Neural cell (in vitro differentiated cells): Measurements from ENCODE around the gene ENDOU. TPM values are rescaled to one million over a fixed set of nuclear protein-coding genes. Genes with fewer than 3 reads are reported as not detected.

Source experiments
- H2AFZ ChIP-seq: fragments of 200-600, 300-800 bp; sonication (generic), shearing (Covaris generic); 2 replicates; pipeline ENCODE4 v1.6.0; 2014; ENCODE audit warnings: low read depth, mild to moderate bottlenecking, antibody characterized with exemption, low read length, moderate library complexity
- H3F3A ChIP-seq: fragments of 200-600 bp; shearing (Covaris generic); 2 replicates; pipeline ENCODE4 v1.6.1; 2016; ENCODE audit warnings: mild to moderate bottlenecking, moderate library complexity, mixed read lengths, antibody characterized with exemption, low read length; ENCODE audit not compliant: insufficient read depth, poor library complexity, severe bottlenecking
- H3K27ac ChIP-seq: fragments of 200-600, 300-800 bp; sonication (generic), shearing (Covaris generic); 2 replicates; pipeline ENCODE4 v1.5.1; 2014; ENCODE audit warnings: mild to moderate bottlenecking, low read length, moderate library complexity
- H3K27me3 ChIP-seq: fragments of 300-800, 200-600 bp; sonication (generic), shearing (Covaris generic); 2 replicates; pipeline ENCODE4 v1.6.0; 2014; ENCODE audit warnings: mild to moderate bottlenecking, low read depth, low read length, moderate library complexity; ENCODE audit not compliant: insufficient read depth
- H3K36me3 ChIP-seq: fragments of 300-800, 200-600 bp; sonication (generic), shearing (Covaris generic); 2 replicates; pipeline ENCODE4 v1.5.1; 2014; ENCODE audit warnings: mild to moderate bottlenecking, antibody characterized with exemption, low read length, moderate library complexity; ENCODE audit not compliant: insufficient read depth
- H3K4me2 ChIP-seq: fragments of 300-800, 200-600 bp; sonication (generic), shearing (Covaris generic); 2 replicates; pipeline ENCODE4 v1.6.0; 2014; ENCODE audit warnings: mild to moderate bottlenecking, low read length
- H3K4me3 ChIP-seq: fragments of 300-800, 200-600 bp; sonication (generic), shearing (Covaris generic); 2 replicates; pipeline ENCODE4 v1.5.1; 2014; ENCODE audit warnings: mild to moderate bottlenecking, low read length, moderate library complexity
- H3K79me2 ChIP-seq: fragments of 200-600 bp; shearing (Covaris generic); replicated peaks from 2 replicates; pipeline ENCODE4 v1.6.0; 2014; ENCODE audit warnings: mild to moderate bottlenecking, low read length, moderate library complexity; ENCODE audit not compliant: insufficient read depth
- H3K9ac ChIP-seq: fragments of 300-800, 200-600 bp; sonication (generic), shearing (Covaris generic); 2 replicates; pipeline ENCODE4 v1.6.1; 2016; ENCODE audit warnings: mild to moderate bottlenecking, low read length, mixed read lengths
- H3K9me2 ChIP-seq: fragments of 200-600 bp; shearing (Covaris generic); 2 replicates; pipeline ENCODE4 v1.6.1; 2016; ENCODE audit warnings: mild to moderate bottlenecking, low read length, mixed read lengths; ENCODE audit not compliant: insufficient read depth
- H3K9me3 ChIP-seq: fragments of 200-600, 300-800 bp; sonication (generic), shearing (Covaris generic); 2 replicates; pipeline ENCODE4 v1.6.1; 2016; ENCODE audit warnings: mild to moderate bottlenecking, mixed run types, low read length, moderate library complexity, mixed read lengths
- H4K20me1 ChIP-seq: fragments of 200-600 bp; shearing (Covaris generic); 2 replicates; pipeline ENCODE4 v1.6.1; 2016; ENCODE audit warnings: mild to moderate bottlenecking, mixed run types; ENCODE audit not compliant: insufficient read depth
- EP300 ChIP-seq: fragments of 450-650 bp; conservative IDR thresholded peaks from 2 replicates; pipeline ENCODE4 v1.6.1; 2014; ENCODE audit warnings: antibody characterized with exemption, mild to moderate bottlenecking, moderate library complexity; ENCODE audit not compliant: poor library complexity, severe bottlenecking
- EZH2 ChIP-seq: fragments of 200-600, 300-800 bp; shearing (Covaris generic), sonication (generic); IDR thresholded peaks from 2 replicates; pipeline ENCODE4 v1.6.1; 2014; ENCODE audit warnings: antibody characterized with exemption, low read length, borderline replicate concordance, mild to moderate bottlenecking; ENCODE audit not compliant: insufficient read depth, poor library complexity, severe bottlenecking
- MXI1 ChIP-seq: fragments of 450-650 bp; conservative IDR thresholded peaks from 2 replicates; pipeline ENCODE4 v1.6.1; 2014; ENCODE audit warnings: antibody characterized with exemption, mild to moderate bottlenecking; ENCODE audit not compliant: poor library complexity, severe bottlenecking
- POLR2AphosphoS5 ChIP-seq: IDR thresholded peaks from 2 replicates; pipeline ENCODE4 v1.6.1; 2012
- RAD21 ChIP-seq: fragments of 450-650 bp; conservative IDR thresholded peaks from 2 replicates; pipeline ENCODE4 v1.6.1; 2014; ENCODE audit warnings: antibody characterized with exemption, mild to moderate bottlenecking, moderate library complexity
- REST ChIP-seq: IDR thresholded peaks from 2 replicates; pipeline ENCODE4 v1.6.1; 2012; ENCODE audit warnings: borderline replicate concordance
- SMC3 ChIP-seq: fragments of 450-650 bp; conservative IDR thresholded peaks from 2 replicates; pipeline ENCODE4 v1.6.1; 2014; ENCODE audit warnings: antibody characterized with exemption, mild to moderate bottlenecking, moderate library complexity; ENCODE audit not compliant: poor library complexity
- TAF1 ChIP-seq: IDR thresholded peaks from 2 replicates; pipeline ENCODE4 v1.6.1; 2012; ENCODE audit warnings: low read depth
- polyA plus RNA-seq: library from polyadenylated mRNA; depleted of rRNA; stranded (reverse); fragments of >200 nt; gene quantifications from 2 replicates; pipeline ENCODE4 v1.2.3, GENCODE V29; 2014
- TF ChIP-seq, protein P1 (sequence below): fragments of 450-650 bp; IDR thresholded peaks from 2 replicates; pipeline ENCODE4 v1.5.1; 2014; ENCODE audit warnings: antibody characterized with exemption, mild to moderate bottlenecking, moderate library complexity; ENCODE audit not compliant: poor library complexity, severe bottlenecking

Gene ENDOU
- polyA plus RNA-seq, 1 donor from 2014 or later: not detected

GRCh38 chr12:47718531-47718930, 6.8 kb downstream of the ENDOU start:
- Histone ChIP-seq H3K9ac (no peak overlapping the region), H3F3A (no peaks in the 10 kb centered on the region), H3K36me3 (no peaks in the 10 kb centered on the region), H3K79me2 (no peaks in the 10 kb centered on the region), H3K9me2 (no peaks in the 10 kb centered on the region), H3K27me3 (no peaks in the 10 kb centered on the region), H3K4me2 (no peak overlapping the region), H3K4me3 (no peak overlapping the region), H3K9me3 (no peaks in the 10 kb centered on the region), H2AFZ (no peak overlapping the region), H4K20me1 (no peaks in the 10 kb centered on the region), H3K27ac (no peak overlapping the region)
- TF ChIP-seq EZH2 (no peak), EP300 (no peak), MXI1 (no peak), REST (no peak), POLR2AphosphoS5 (no peak), RAD21 (no peak), TAF1 (no peak)
- TF ChIP-seq, protein P1, sequence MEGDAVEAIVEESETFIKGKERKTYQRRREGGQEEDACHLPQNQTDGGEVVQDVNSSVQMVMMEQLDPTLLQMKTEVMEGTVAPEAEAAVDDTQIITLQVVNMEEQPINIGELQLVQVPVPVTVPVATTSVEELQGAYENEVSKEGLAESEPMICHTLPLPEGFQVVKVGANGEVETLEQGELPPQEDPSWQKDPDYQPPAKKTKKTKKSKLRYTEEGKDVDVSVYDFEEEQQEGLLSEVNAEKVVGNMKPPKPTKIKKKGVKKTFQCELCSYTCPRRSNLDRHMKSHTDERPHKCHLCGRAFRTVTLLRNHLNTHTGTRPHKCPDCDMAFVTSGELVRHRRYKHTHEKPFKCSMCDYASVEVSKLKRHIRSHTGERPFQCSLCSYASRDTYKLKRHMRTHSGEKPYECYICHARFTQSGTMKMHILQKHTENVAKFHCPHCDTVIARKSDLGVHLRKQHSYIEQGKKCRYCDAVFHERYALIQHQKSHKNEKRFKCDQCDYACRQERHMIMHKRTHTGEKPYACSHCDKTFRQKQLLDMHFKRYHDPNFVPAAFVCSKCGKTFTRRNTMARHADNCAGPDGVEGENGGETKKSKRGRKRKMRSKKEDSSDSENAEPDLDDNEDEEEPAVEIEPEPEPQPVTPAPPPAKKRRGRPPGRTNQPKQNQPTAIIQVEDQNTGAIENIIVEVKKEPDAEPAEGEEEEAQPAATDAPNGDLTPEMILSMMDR: no peak

DNA sequence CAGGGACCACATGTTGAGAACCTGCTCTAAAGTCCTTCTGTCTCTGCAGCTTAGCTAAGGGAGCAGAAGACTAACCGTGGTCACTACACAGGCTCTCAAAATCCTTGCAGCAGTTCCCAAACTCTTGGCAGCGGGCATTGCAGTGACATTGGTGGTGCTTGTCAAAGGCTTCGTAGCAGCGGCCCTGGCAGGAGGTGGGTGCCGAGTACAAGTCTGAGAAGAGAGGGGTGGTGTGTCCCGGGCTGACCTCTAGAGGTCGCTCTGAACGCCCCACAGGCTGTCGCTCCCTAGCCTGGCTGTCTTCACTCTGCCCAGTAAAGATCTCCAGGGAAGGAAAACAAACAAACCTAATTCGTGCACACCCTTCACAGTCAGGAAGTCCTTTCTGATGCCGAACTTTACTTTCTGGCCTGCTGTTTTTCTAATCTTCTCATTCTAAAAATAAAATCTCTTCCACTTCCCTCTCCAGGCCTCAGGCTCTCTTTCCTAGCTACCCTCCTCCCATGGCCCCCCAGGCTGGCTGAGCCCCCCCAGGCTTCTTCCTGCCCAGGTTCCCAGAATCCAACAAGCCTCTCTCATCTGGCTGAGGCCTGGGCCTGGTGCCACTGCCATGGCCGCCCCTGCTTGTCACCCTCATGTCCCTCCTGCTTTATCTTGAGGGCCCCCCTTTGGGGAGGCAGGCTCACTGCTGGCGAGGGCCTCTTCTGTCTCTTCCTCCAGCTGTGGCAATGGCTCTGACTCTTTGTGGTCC, 7.7 kb downstream of the ENDOU start:
- TF ChIP-seq, protein P1: peak; percentile 41
- TF ChIP-seq SMC3: no peak
- Histone ChIP-seq H3K9me3 (no peaks in the 10 kb centered on the region), H4K20me1 (no peaks in the 10 kb centered on the region), H3K9me2 (no peaks in the 10 kb centered on the region), H3F3A (no peaks in the 10 kb centered on the region), H3K27me3 (no peaks in the 10 kb centered on the region), H3K27ac (no peak overlapping the region), H3K9ac (no peak overlapping the region), H3K4me3 (no peak overlapping the region), H2AFZ (no peak overlapping the region), H3K4me2 (no peak overlapping the region), H3K36me3 (no peaks in the 10 kb centered on the region), H3K79me2 (no peaks in the 10 kb centered on the region)
